Measurements from ENCODE around the gene STIM1. TPM values are rescaled to one million over a fixed set of nuclear protein-coding genes. Genes with fewer than 3 reads are reported as not detected.

Gene STIM1
- total and polyA plus RNA-seq, 4 donors: 32.1 to 51.5 (median 41.6) TPM

- WGBS (ENCODE audit: insufficient coverage): 80% methylated on average over 1 of the region's 1 CpG
- no peaks in the 10 kb centered on the region for H3K9me3 ChIP-seq (ENCODE audit: control insufficient read depth, insufficient read depth, low read length)
- H3K27ac ChIP-seq (ENCODE audit: low read depth, low read length): no peak overlapping the region
- H3K36me3 ChIP-seq (ENCODE audit: control insufficient read depth, insufficient read depth, low read length): no peaks in the 10 kb centered on the region
- H3K27me3 ChIP-seq (ENCODE audit: control insufficient read depth, insufficient read depth, low read length): no peaks in the 10 kb centered on the region
- no peak for DNase-seq (ENCODE audit: low read depth in 4 of 6, low spot score in 6 of 6)
- H3K4me1 ChIP-seq (ENCODE audit: control insufficient read depth, insufficient read depth, low read length): no peaks in the 10 kb centered on the region
- H3K4me3 ChIP-seq (ENCODE audit: low read depth, low read length): no peak overlapping the region
Observed at GRCh38 chr11:4054643-4055042, 199.2 kb downstream of the STIM1 start.

- no CpG with 5 or more reads among the region's 1 CpG for WGBS (ENCODE audit: insufficient coverage)
- Histone ChIP-seq H3K9me3 (ENCODE audit: control insufficient read depth, insufficient read depth, low read length) (no peaks in the 10 kb centered on the region), H3K4me1 (ENCODE audit: control insufficient read depth, insufficient read depth, low read length) (no peaks in the 10 kb centered on the region), H3K4me3 (ENCODE audit: low read depth, low read length) (no peak overlapping the region), H3K36me3 (ENCODE audit: control insufficient read depth, insufficient read depth, low read length) (no peaks in the 10 kb centered on the region), H3K27ac (ENCODE audit: low read depth, low read length) (no peak overlapping the region), H3K27me3 (ENCODE audit: control insufficient read depth, insufficient read depth, low read length) (no peaks in the 10 kb centered on the region)
- no peak for DNase-seq (ENCODE audit: low read depth in 4 of 6, low spot score in 6 of 6)
Observed at GRCh38 chr11:4059424-4059823, 204.0 kb downstream of the STIM1 start.

GRCh38 chr11:4060182-4060923 lies 204.9 kb downstream of the STIM1 start:
- no peaks in the 10 kb centered on the region for H3K9me3 ChIP-seq (ENCODE audit: control insufficient read depth, insufficient read depth, low read length)
- no peak overlapping the region for H3K4me3 ChIP-seq (ENCODE audit: low read depth, low read length)
- no peaks in the 10 kb centered on the region for H3K36me3 ChIP-seq (ENCODE audit: control insufficient read depth, insufficient read depth, low read length)
- H3K4me1 ChIP-seq (ENCODE audit: control insufficient read depth, insufficient read depth, low read length): no peaks in the 10 kb centered on the region
- DNase-seq (ENCODE audit: low read depth in 4 of 6, low spot score in 6 of 6): no peak
- 78% methylated on average over 1 of the region's 4 CpGs for WGBS (ENCODE audit: insufficient coverage)
- H3K27ac ChIP-seq (ENCODE audit: low read depth, low read length): no peak overlapping the region
- no peaks in the 10 kb centered on the region for H3K27me3 ChIP-seq (ENCODE audit: control insufficient read depth, insufficient read depth, low read length)

- H3K27ac ChIP-seq (ENCODE audit: low read depth, low read length): no peak overlapping the region
- no peaks in the 10 kb centered on the region for H3K27me3 ChIP-seq (ENCODE audit: control insufficient read depth, insufficient read depth, low read length)
- H3K36me3 ChIP-seq (ENCODE audit: control insufficient read depth, insufficient read depth, low read length): no peaks in the 10 kb centered on the region
- H3K9me3 ChIP-seq (ENCODE audit: control insufficient read depth, insufficient read depth, low read length): no peaks in the 10 kb centered on the region
- WGBS (ENCODE audit: insufficient coverage): 100% methylated on average over 1 of the region's 1 CpG
- H3K4me3 ChIP-seq (ENCODE audit: low read depth, low read length): no peak overlapping the region
- H3K4me1 ChIP-seq (ENCODE audit: control insufficient read depth, insufficient read depth, low read length): no peaks in the 10 kb centered on the region
- no peak for DNase-seq (ENCODE audit: low read depth in 4 of 6, low spot score in 6 of 6)
Observed at GRCh38 chr11:4061700-4062099, 206.2 kb downstream of the STIM1 start.

- Histone ChIP-seq H3K27me3 (ENCODE audit: control insufficient read depth, insufficient read depth, low read length) (no peaks in the 10 kb centered on the region), H3K9me3 (ENCODE audit: control insufficient read depth, insufficient read depth, low read length) (no peaks in the 10 kb centered on the region), H3K36me3 (ENCODE audit: control insufficient read depth, insufficient read depth, low read length) (no peaks in the 10 kb centered on the region), H3K27ac (ENCODE audit: low read depth, low read length) (no peak overlapping the region), H3K4me1 (ENCODE audit: control insufficient read depth, insufficient read depth, low read length) (no peaks in the 10 kb centered on the region), H3K4me3 (ENCODE audit: low read depth, low read length) (no peak overlapping the region)
- no CpG with 5 or more reads among the region's 3 CpGs for WGBS (ENCODE audit: insufficient coverage)
- DNase-seq (ENCODE audit: low read depth in 4 of 6, low spot score in 6 of 6): no peak
Observed at GRCh38 chr11:4063348-4063747, 207.9 kb downstream of the STIM1 start.

GRCh38 chr11:4064278-4064955 lies 209.0 kb downstream of the STIM1 start:
- Histone ChIP-seq H3K9me3 (ENCODE audit: control insufficient read depth, insufficient read depth, low read length) (no peaks in the 10 kb centered on the region), H3K4me3 (ENCODE audit: low read depth, low read length) (no peak overlapping the region), H3K27me3 (ENCODE audit: control insufficient read depth, insufficient read depth, low read length) (no peaks in the 10 kb centered on the region), H3K4me1 (ENCODE audit: control insufficient read depth, insufficient read depth, low read length) (no peaks in the 10 kb centered on the region), H3K27ac (ENCODE audit: low read depth, low read length) (no peak overlapping the region), H3K36me3 (ENCODE audit: control insufficient read depth, insufficient read depth, low read length) (no peaks in the 10 kb centered on the region)
- no peak for DNase-seq (ENCODE audit: low read depth in 4 of 6, low spot score in 6 of 6)
- WGBS (ENCODE audit: insufficient coverage): no CpG with 5 or more reads among the region's 1 CpG

GRCh38 chr11:4065086-4065485 lies 209.6 kb downstream of the STIM1 start:
- no CpG with 5 or more reads among the region's 1 CpG for WGBS (ENCODE audit: insufficient coverage)
- Histone ChIP-seq H3K4me3 (ENCODE audit: low read depth, low read length) (no peak overlapping the region), H3K36me3 (ENCODE audit: control insufficient read depth, insufficient read depth, low read length) (no peaks in the 10 kb centered on the region), H3K27ac (ENCODE audit: low read depth, low read length) (no peak overlapping the region), H3K4me1 (ENCODE audit: control insufficient read depth, insufficient read depth, low read length) (no peaks in the 10 kb centered on the region), H3K27me3 (ENCODE audit: control insufficient read depth, insufficient read depth, low read length) (no peaks in the 10 kb centered on the region), H3K9me3 (ENCODE audit: control insufficient read depth, insufficient read depth, low read length) (no peaks in the 10 kb centered on the region)
- no peak for DNase-seq (ENCODE audit: low read depth in 4 of 6, low spot score in 6 of 6)

GRCh38 chr11:4065601-4066377 lies 210.3 kb downstream of the STIM1 start:
- H3K36me3 ChIP-seq (ENCODE audit: control insufficient read depth, insufficient read depth, low read length): no peaks in the 10 kb centered on the region
- no peaks in the 10 kb centered on the region for H3K9me3 ChIP-seq (ENCODE audit: control insufficient read depth, insufficient read depth, low read length)
- H3K4me1 ChIP-seq (ENCODE audit: control insufficient read depth, insufficient read depth, low read length): no peaks in the 10 kb centered on the region
- H3K27me3 ChIP-seq (ENCODE audit: control insufficient read depth, insufficient read depth, low read length): no peaks in the 10 kb centered on the region
- no peak overlapping the region for H3K27ac ChIP-seq (ENCODE audit: low read depth, low read length)
- H3K4me3 ChIP-seq (ENCODE audit: low read depth, low read length): no peak overlapping the region
- WGBS (ENCODE audit: insufficient coverage): 83% methylated on average over 1 of the region's 2 CpGs
- DNase-seq (ENCODE audit: low read depth in 4 of 6, low spot score in 6 of 6): no peak

GRCh38 chr11:4066910-4067309 lies 211.4 kb downstream of the STIM1 start:
- no peak for DNase-seq (ENCODE audit: low read depth in 4 of 6, low spot score in 6 of 6)
- H3K36me3 ChIP-seq (ENCODE audit: control insufficient read depth, insufficient read depth, low read length): no peaks in the 10 kb centered on the region
- no peaks in the 10 kb centered on the region for H3K27me3 ChIP-seq (ENCODE audit: control insufficient read depth, insufficient read depth, low read length)
- H3K4me1 ChIP-seq (ENCODE audit: control insufficient read depth, insufficient read depth, low read length): peaks cover 3% of the 10 kb centered on the region
- no peaks in the 10 kb centered on the region for H3K9me3 ChIP-seq (ENCODE audit: control insufficient read depth, insufficient read depth, low read length)
- no peak overlapping the region for H3K27ac ChIP-seq (ENCODE audit: low read depth, low read length)
- 96% methylated on average over 2 of the region's 5 CpGs for WGBS (ENCODE audit: insufficient coverage)
- H3K4me3 ChIP-seq (ENCODE audit: low read depth, low read length): no peak overlapping the region
